ENCODE results near the gene ATP7B.
"Not testable (repeated sequence)": the region's sequence is repeated elsewhere in the genome, so short reads cannot be mapped to it uniquely, and the experiment has no call there.

ATP7B gene

DNA sequence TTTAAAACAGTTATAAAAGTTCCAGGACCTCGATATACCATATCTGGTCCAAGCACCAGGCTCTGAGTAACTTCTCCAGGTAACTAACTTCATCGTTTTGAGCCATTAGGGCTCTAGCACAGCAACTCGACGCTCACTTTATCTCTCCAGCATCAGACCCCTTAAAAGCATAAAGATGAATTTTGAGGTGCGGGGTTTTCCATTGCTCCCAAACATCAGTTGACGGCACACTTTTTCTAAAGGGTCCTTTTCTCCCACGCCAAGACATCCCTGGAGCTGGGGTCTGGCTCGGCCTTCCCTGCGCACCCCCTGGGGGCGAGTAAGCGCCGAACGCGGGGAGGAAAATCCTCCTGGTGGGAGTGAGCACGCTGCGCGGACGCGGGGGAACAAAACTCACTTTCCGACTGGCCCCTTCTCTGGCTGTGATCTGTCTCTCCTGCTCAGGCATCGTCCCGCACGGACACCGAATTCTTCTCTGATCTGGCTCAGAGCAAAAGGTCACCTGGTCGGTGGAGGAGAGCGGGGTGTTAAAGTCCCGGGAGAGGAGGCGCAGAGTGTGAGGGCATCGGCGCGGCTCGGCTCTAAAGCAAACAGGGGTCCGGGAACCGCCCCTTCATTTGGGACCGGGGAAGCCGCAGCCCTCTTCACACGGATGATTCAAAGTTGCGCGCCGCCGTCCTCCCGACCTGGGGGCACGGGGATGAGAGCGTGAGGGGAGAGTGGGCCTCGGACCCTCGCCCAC is at the start of gene ATP7B:
ATP7B (minus strand) TSS at position 561 of the 742 bp plus-strand sequence; CDS start at position 448, 113 bp downstream.
- DNase-seq, result peak; percentile 31

DNA sequence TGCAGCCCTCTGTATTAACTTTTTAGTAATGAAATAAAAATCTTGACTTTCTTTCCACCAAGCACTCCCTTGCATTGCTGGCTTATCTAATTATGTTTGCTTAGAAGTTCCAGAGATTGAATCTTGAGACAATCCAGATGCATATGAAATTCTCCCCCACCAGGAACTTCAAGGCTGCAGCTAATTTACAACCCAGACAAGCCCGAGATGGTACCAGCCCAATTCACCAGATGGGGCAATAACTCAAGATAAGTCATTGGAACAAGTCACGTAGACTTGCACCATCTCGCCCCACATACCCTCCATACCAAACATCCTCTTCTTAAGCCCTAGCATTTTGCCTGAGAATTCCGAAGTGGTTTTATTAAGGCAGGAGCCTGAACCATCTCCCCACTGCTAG is 42.2 kb upstream of the ATP7B start:
- no peak for DNase-seq

DNA sequence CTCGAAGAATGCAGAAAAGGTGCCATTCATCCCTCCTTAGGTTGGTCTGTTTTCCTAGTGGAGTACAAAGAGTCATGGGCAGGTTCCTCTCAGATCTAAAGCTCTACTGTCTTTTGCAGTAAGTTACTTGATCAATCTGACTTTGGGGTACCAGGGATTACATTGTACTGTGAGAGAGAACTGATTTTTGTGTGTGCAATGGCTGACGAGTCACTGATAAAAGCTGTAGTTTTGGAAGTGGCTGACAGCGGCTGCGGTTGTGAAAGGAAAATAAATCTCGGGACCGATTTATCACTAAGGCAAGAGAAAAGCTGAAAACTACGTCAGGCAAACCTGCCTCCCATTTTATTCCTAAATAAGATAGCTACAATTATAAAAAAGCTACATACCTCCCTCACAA is 40.1 kb upstream of the ATP7B start:
- no peak for DNase-seq

DNA sequence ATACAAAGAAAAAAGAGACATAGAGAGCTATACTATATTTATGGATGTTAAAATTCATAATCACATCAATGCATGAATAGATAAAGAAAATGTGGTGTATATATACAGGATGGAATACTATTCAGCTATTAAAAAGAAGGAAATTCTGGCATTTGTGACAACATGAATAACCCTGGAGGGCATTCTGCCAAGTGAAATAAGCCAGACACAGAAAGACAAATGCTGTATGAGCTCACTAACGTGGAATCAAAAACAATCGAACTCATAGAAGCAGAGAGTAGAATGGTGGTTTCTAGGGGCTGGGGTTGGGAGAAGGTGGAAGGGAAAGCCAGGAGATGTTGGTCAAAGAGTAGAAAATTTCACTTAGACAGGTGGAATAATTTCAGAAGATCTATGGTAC is 37.3 kb upstream of the ATP7B start:
- no peak for DNase-seq

DNA sequence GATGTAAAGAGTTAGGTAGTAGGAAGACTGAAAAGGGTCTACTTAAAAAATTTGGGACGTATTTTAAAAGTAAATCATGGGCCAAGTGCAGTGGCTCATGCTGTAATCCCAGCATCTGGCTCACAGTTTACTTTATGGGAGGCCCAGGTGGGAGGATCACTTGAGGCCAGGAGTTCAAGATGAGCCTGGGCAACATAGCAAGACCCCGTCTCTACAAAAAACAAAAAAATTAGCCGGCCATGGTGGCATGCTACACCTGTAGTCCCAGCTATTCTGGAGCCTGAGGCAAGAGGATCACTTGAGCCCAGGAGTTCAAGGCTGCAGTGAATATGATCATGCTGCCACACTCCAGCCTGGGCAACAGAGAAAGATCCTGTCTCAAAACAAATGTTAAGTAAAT is 36.2 kb upstream of the ATP7B start:
- no peak for DNase-seq

DNA sequence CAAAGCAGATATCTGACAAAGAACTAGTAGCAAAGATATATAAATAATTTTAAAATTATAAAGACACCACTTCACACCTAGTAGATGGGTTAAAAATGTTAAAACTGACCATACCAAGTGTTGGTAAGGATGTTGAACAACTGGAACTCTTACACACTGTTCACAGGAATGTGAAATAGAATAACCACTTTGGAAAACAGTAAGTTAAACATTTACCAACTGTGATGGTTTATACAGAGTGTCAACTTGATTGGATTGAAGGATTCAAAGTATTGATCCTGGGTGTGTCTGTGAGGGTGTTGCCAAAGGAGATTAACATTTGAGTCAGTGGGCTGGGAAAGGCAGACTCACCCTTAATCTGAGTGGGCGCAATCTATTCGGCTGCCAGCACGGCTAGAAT is 32.4 kb upstream of the ATP7B start:
- no peak for DNase-seq

DNA sequence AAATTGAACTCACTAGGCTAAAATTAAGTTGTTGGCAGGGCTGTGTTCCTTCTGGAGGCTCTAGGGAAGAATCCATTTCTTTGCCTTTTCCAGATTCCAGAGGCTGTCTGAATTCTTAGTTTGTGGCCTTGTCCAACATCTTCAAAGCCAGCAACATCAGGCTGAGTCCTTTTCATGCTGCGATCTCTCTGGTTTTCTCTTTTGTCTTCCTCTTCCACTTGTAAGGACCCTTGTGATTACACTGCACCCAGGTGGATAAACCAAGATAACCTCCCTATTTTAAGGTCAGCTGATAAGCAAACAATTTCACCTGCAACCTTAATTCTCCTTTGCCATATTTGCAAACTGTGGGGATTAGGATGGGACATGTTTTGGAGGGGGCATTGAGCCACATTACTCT is 24.8 kb upstream of the ATP7B start:
- DNase-seq, result no peak

DNA sequence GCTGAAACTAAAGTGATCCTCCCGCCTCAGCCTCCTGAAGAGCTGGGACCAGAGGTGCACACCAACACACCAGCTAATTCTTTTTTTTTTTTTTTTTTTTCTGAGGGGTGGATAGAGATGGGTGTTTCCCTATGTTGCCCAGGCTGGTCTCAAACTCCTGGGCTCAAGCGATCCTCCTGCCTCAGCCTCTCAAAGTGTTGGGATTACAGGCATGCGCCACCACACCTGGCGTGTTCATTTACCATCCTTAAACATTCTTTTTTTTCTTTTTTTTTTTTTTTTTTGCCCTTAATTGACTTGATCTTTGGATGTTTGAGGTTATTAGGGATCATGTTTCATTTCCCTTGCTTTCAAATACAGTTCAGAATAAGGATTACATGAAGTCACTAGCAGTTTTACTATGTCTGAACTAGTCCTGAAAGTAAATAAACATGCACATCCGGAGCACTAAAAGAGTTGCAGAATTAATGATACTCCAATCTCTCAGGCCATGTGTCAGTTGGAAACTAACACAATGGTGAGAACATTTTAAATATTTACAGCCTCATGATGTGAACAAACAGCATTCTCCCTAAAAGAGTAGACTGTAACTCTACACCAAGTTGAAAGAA is 23.5 kb upstream of the ATP7B start:
- DNase-seq, result no peak

DNA sequence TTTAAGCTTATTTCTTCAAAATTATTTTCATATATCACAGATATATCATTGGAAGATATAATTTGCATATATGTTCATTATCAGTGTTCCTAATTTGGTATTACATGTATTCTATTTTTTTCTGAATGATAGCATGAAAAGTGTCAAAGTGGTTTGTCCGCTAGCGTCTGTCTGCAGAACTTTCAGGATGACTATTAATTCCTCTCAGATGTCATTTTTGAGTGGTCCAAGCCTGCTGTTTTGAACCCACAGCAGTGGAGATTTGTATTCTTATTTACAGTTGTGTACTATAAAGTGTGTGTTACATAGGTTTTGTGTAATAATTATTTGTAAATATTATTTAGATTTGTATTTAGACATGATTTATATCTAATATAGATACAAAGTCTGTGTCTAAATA is 21.8 kb upstream of the ATP7B start:
- no peak for DNase-seq

DNA sequence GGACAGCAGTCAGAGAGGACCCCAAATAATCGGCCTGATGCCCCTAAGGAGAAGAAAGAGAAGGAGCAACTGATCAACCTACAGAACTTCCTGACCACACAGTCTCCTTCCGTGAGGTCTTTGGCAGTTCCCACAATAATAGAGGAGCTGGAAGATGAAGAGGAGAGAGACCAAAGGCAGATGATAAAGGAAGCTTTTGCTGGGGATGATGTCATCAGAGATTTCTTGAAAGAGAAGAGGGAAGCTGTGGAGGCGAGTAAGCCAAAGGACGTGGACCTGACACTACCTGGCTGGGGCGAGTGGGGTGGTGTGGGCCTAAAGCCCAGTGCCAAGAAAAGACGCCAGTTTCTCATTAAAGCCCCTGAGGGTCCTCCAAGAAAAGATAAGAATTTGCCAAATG is 19.2 kb upstream of the ATP7B start:
- not testable (repeated sequence) for DNase-seq

DNA sequence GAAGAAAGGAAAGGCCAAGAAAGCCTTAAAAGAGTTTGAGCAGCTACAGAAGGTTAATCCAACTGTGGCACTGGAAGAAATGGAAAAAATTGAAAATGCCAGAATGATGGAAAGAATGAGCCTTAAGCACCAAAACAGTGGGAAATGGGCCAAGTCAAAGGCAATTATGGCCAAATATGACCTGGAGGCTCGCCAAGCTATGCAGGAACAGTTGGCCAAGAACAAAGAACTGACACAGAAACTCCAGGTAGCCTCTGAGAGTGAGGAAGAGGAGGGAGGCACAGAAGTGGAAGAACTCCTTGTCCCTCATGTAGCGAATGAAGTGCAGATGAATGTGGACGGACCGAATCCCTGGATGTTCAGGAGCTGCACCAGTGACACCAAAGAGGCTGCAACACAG is 18.3 kb upstream of the ATP7B start:
- DNase-seq, result no peak

DNA sequence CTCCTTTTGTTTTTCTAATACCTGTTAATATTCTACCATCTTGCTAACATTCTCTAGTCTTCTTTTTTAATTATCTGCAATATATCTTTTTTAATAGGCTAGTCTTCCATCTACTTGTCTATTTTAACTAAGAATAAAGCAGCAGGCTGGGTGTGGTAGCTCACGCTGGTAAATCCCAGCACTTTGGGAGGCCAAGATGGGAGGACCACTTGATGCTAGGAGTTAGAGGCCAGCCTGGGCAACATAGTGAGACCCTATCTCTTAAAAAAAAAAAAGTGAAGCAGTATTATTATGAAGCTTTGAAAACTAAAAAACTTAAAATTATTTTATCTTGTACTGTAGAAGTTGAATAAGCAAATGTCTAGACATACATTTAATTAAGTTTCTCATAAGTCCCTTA is 16.6 kb upstream of the ATP7B start:
- no peak for DNase-seq

DNA sequence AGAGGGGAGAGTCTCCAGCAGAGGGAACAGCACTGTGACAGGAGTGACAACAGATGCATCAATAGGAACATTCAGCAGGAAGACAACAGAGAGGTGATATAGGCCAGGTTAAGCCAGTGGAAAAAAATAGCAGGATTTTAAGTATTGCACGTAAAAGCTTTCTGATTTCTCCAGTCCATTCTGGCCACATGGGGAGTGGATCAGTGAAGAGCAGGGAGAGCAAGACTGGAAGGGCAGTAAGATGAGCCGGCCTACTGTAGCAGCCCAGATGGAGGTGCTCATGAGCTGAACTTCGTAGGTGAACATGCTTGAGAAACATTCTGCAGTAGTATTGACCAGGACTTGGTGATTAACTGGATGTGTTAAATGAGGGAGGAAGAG is 15.0 kb upstream of the ATP7B start:
- DNase-seq, result no peak

DNA sequence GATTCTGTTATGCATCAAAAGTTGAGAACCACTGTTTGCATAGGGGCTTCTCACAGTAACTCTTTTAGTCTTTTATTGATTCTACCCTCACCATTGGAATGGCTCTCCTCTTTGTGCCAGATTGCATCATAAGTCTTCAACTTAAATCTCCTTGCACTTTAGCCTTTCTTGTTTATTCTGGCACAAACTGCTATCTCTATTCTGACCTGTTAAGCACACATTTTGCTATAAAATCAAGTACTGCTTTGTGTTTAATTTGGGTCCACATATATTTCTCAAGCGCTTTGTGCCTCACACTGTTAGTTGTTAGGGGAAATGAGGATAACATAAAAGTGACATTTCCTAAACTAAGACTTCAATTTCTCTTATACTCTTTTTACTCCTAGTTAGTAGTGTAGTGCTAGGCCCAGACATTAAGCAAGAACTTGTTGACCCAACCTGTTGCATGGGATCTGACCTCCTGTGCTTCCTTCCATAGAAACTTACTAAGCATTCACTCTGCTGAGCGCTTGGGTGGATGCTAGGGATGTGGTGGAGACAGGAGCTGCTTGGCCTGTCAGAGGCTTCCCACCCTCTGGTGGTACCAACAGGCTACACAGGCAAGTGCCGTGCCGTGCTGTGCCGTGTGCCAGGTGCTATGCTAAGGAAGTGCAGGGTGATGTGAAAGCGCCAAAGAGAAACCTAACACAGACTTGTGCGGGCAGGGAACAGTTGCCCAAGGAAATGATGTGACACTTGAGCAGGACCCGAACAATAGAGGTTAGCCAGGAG is 14.4 kb upstream of the ATP7B start:
- no peak for DNase-seq

DNA sequence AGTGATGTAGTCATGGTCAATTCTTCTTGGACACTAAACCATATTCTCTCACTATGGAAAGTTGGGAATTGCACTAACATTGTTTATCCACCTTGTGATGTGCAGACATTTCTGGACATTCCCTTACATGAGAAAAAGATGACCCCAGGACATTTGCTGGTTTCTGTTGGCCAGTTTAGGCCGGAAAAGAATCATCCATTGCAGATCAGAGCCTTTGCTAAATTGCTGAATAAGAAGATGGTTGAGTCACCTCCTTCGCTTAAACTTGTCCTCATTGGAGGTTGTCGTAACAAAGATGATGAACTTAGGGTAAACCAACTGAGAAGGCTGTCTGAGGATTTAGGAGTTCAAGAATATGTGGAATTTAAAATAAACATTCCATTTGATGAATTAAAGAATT is 13.2 kb upstream of the ATP7B start, which contains the start of gene UTP14C:
UTP14C (plus strand) TSS at position 211 of the 400 bp plus-strand sequence. CDS start 4,114 bp downstream, outside the sequence.
- no peak for DNase-seq

DNA sequence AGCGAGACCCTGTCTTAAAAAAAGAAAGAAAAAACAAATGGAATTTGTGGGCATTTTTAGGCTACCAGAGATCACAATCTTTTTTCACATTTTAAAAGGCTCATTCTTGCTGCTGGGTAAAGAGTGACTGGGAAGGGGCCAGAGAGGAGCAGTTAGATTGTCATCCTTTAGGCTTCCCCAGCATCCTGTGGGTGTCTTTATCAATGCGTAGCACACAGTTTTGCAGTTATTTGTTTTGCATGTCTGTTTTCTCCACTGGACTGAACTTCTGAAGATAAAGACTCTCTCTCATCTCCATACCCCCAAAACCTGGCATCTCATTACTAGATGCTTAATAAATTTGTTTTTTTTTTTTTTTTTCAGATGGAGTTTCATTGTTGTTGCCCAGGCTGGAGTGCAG is 11.1 kb upstream of the ATP7B start:
- DNase-seq, result no peak

DNA sequence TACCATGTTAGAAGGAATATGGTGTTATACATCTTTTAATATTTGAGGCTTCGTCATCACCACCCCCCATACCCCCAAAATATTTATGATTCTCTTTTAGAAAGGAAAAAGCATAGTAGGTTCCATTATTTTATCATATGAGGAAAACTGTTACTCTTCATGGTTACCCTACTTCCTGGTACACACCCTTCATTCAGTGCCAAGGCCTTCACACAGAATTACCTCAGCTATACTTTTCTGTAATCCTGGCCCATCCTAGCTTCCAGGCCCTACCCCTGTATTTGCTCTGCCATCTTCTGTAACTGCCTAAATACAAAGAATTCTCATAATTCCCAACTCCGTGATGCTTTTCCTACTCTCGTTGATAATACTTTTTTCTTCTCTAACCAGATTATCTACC is 8.9 kb upstream of the ATP7B start:
- no peak for DNase-seq

DNA sequence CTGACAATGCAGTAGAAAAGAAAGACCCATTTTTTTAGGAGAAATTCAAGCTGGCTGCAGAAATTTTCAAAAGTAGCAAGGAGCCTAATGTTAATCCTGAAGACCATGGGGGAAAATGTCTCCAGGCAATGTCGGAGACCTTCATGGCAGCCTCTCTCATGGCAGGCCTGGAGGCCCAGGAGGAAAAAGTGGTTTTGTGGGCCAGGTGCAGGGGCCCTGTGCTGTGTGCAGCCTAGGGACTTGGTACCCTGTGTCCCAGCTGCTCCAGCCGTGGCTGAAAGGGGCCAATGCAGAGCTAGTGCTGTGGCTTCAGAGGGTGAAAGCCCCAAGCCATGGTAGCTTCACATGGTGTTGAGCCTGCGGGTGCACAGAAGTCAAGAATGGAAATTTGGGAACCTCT is 5.0 kb upstream of the ATP7B start:
- no peak for DNase-seq

DNA sequence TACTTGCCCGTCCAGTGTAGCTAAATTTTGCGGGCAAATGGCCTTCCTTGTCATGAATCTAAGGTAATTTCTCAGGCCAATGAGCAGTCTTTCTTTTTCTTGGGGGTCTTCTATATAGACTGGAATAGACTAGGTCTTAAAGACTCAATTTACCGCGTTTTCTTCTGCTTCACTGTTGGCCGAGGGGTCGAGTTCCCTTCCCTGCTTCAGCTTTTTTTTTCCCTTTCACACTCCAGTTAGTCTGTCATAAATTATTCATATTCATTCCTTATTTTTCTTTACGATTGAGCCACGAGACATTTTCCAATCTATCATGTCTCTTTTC is 1.2 kb upstream of the ATP7B start:
- no peak for DNase-seq

DNA sequence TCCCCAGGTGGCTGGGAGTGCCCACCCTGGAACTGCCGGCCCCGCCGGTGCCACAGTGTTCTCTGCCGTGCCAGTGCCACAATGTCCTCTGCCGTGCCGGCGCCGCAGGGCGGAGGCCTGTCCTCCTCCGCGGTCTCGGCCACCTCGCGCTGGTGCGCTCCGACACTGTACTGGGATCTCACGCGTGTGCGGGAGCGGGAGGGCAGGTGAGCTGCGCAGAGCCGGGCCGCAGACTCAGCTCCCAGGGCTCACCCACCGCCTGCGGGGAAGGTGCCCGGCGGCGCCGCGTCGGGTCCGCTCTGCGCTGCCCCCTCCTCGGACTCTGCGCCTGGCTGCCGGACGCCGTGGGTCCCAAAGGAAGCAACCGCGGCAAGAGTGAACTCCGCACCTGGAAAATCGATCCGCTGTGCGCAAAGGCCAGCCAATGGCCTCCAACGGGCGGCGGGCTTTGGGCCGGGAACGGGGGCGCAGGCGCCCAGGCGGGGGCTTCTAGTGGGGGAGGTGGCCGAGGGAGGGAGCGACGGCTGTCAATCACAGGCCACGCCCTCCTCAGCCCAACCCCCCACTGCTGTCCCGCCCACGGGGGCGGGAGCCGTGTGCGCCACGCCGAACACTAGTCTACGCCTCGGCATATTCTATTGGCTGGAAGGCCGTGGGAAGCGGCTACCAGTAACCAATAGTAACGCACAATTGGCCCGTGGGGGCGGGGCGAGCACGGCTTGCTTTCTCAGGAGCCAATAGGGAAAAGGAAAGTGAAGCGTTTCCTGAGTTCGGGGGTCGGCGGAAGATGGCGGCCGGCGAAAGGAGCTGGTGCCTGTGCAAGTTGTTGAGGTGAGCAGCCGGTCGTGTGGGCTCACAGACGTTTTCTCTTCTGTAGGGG is 622 bp upstream of the ATP7B start, which contains the start of gene ALG11:
ALG11 (plus strand) TSS at position 767 of the 880 bp plus-strand sequence; CDS start at position 788, 21 bp downstream.
- peak; percentile 100 for DNase-seq

DNA sequence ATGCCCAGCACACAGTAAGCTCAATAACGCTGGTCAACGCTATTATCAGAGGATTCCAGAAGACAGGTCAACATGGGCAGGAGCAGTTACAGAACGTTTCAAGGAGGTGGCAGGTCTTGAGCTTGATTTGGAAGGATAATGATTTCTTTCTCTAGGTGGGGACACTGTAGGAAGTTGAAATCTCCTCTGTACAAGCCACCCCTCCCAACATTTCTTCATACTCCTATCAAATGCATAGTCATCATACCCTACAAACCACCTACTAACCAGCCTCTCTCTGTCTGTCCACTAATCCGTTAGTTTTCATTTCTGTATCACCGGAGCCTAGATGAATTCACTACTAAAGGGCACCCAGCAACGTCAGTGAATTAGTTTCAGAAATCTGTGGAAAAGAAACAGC is 1.3 kb downstream of the ATP7B start:
- no peak for DNase-seq

DNA sequence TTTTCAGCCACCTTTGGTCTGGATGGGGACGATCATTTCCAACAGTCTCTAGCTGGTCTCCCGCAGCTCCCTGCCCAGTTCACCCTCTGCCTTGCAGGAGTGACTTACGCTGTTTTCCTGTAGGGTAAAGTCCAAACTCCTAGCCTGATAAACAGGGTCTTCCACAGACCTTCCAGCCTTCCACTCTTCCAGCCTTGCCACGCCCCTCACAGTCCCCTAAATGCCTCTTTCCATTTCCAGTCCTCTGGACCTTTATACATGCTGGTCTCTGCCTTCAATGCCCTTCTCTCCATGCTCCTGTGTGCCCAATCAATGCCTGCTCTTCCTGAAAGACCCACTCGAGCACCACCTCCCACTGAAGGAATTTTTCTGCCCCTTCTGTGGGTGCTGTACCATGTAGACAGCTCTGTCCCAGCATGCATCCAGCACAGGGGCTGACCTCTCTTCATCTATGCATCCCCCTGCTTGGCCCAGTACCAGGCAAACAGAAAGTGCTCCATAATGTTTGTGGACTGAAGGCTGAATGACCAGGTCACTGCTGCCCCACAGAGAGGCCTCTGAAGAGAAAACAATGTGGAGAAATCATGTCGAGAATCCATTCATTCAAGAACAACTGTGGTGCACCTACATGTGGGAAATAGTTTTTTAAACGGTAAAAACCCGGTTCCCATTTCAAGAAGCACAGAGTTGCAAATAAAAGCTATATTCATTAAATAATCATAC is 4.6 kb downstream of the ATP7B start:
- DNase-seq, result no peak
